Neuronal stem cell (in vitro differentiated cells): ENCODE results near the gene CNTNAP2.

ENCODE experiments used
- DNase-seq: peaks from one replicate; pipeline ENCODE4 v3.0.0-alpha.2; 2013; ENCODE audit warnings: low spot score
- H2AFZ ChIP-seq: one replicate; pipeline ENCODE4 v1.6.1; 2013; ENCODE audit warnings: mild to moderate bottlenecking, low read length, inconsistent platforms
- H2AK5ac ChIP-seq: 2 replicates; pipeline ENCODE4 v1.6.1; 2013; ENCODE audit warnings: low read depth, mild to moderate bottlenecking, inconsistent platforms, low read length, moderate library complexity, mixed read lengths
- H2BK120ac ChIP-seq: 2 replicates; pipeline ENCODE4 v1.6.1; 2013; ENCODE audit warnings: low read depth, mild to moderate bottlenecking, inconsistent platforms, low read length, moderate library complexity, mixed read lengths
- H2BK12ac ChIP-seq: one replicate; pipeline ENCODE4 v1.6.1; 2013; ENCODE audit warnings: low read length, inconsistent platforms
- H2BK15ac ChIP-seq: 2 replicates; pipeline ENCODE4 v1.6.1; 2013; ENCODE audit warnings: mild to moderate bottlenecking, low read length, inconsistent platforms, mixed read lengths
- H2BK5ac ChIP-seq: one replicate; pipeline ENCODE4 v1.6.1; 2013; ENCODE audit warnings: inconsistent platforms, mild to moderate bottlenecking, low read length, moderate library complexity
- H3K14ac ChIP-seq: one replicate; pipeline ENCODE4 v1.6.1; 2013; ENCODE audit warnings: low read length, inconsistent platforms
- H3K18ac ChIP-seq: 2 replicates; pipeline ENCODE4 v1.6.1; 2013; ENCODE audit warnings: low read length, inconsistent platforms
- H3K23ac ChIP-seq: 2 replicates; pipeline ENCODE4 v1.6.1; 2013; ENCODE audit warnings: low read depth, mild to moderate bottlenecking, mixed read lengths, low read length, inconsistent platforms; ENCODE audit not compliant: poor library complexity
- H3K27ac ChIP-seq: replicated peaks from 3 replicates; pipeline ENCODE4 v1.5.1; 2013; ENCODE audit warnings: low read length, inconsistent platforms
- H3K27me3 ChIP-seq, 3 experiments: 2 replicates each; pipeline ENCODE4 v1.6.1; 2013; ENCODE audit warnings: low read length in 3 of 3, mild to moderate bottlenecking in 2 of 3, inconsistent platforms in 1 of 3, low read depth in 1 of 3, mixed read lengths in 1 of 3, moderate library complexity in 1 of 3; ENCODE audit not compliant: control insufficient read depth in 3 of 3, insufficient read depth in 3 of 3
- H3K36me3 ChIP-seq, 2 donors: replicated peaks in 1 of 2; 2 replicates each; pipeline ENCODE4 v1.6.1; 2013; ENCODE audit warnings: low read length in 2 of 2; ENCODE audit not compliant: control insufficient read depth in 2 of 2, insufficient read depth in 2 of 2
- H3K4ac ChIP-seq: 2 replicates; pipeline ENCODE4 v1.6.1; 2013; ENCODE audit warnings: inconsistent platforms, mild to moderate bottlenecking, low read length, moderate library complexity
- H3K4me1 ChIP-seq, 2 donors: 1 replicate in 1 of 2; 2 replicates in 1 of 2; pipeline ENCODE4 v1.6.1; 2013; ENCODE audit warnings: low read length in 2 of 2, low read depth in 1 of 2; ENCODE audit not compliant: control insufficient read depth in 2 of 2, insufficient read depth in 1 of 2
- H3K4me2 ChIP-seq: one replicate; pipeline ENCODE4 v1.6.1; 2013; ENCODE audit warnings: mild to moderate bottlenecking, low read length, inconsistent platforms; ENCODE audit not compliant: insufficient read depth, poor library complexity, severe bottlenecking
- H3K4me3 ChIP-seq, 2 donors: 2 replicates each; pipeline ENCODE4 v1.5.1; 2013; ENCODE audit warnings: low read length in 2 of 2, mild to moderate bottlenecking in 2 of 2, inconsistent platforms in 1 of 2, moderate library complexity in 1 of 2
- H3K79me1 ChIP-seq: one replicate; pipeline ENCODE4 v1.6.1; 2013; ENCODE audit warnings: low read depth, mild to moderate bottlenecking, inconsistent platforms, low read length, moderate library complexity
- H3K9ac ChIP-seq: one replicate; pipeline ENCODE4 v1.6.1; 2013; ENCODE audit warnings: mild to moderate bottlenecking, low read depth, low read length, inconsistent platforms; ENCODE audit not compliant: poor library complexity
- H3K9me3 ChIP-seq, 2 donors: replicated peaks in 1 of 2; 2 replicates each; pipeline versions ENCODE3 to v1.6.1; 2013; ENCODE audit warnings: low read length in 2 of 2, mild to moderate bottlenecking in 2 of 2, inconsistent platforms in 1 of 2, low read depth in 1 of 2, mixed read lengths in 1 of 2, moderate library complexity in 1 of 2; ENCODE audit not compliant: control insufficient read depth in 2 of 2, insufficient read depth in 1 of 2
- H4K8ac ChIP-seq: one replicate; pipeline ENCODE4 v1.6.1; 2013; ENCODE audit warnings: low read depth, mild to moderate bottlenecking, inconsistent platforms, low read length, moderate library complexity
- H4K91ac ChIP-seq: one replicate; pipeline ENCODE4 v1.6.1; 2013; ENCODE audit warnings: low read length, low read depth, mild to moderate bottlenecking, inconsistent platforms; ENCODE audit not compliant: poor library complexity
- WGBS, 2 donors: extraction: QIAGEN DNeasy Blood & Tissue Kit; methylation state at CpG; one replicate each; pipeline ENCODE4 v1.1.7; 2013; ENCODE audit warnings: missing lambda C conversion rate in 2 of 2, mixed read lengths in 1 of 2; ENCODE audit not compliant: insufficient read length in 2 of 2, insufficient replicate concordance in 1 of 2; ENCODE audit errors: extremely low coverage in 2 of 2; 5-methylcytosine and 5-hydroxymethylcytosine counted together

The CNTNAP2 gene

DNA sequence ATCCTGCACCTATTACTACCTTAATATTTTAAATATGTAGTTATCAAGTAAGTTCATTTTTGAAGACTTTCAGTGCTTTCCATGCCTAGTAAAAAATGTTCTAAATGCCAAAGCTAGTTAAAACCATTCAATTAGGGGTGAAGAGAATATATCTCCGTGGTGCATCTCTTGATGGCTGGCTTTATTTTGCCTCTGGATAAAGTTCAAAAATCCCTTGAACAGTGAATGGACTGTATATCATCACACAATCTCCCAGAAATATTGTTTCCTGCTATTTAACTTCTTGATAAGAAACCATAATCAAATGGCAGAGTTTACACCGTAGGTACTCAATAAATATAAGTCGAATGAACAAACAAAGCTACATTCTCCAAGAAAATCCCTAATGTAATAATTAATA, 1360.9 kb downstream of the CNTNAP2 start:
- Histone ChIP-seq H3K18ac (no peak overlapping the region), H2BK12ac (no peak overlapping the region), H3K4me1 (no peaks in the 10 kb centered on the region), H2BK15ac (no peak overlapping the region), H2BK5ac (no peak overlapping the region), H3K4me3 (no peak overlapping the region), H3K27me3 (no peaks in the 10 kb centered on the region), H3K9ac (no peak overlapping the region), H3K36me3 (no peaks in the 10 kb centered on the region), H3K79me1 (no peaks in the 10 kb centered on the region), H2AFZ (no peak overlapping the region), H3K23ac (no peak overlapping the region), H3K4ac (no peak overlapping the region), H3K9me3 (no peaks in the 10 kb centered on the region), H3K14ac (no peak overlapping the region), H2AK5ac (no peak overlapping the region), H4K8ac (no peak overlapping the region), H4K91ac (no peak overlapping the region), H3K4me2 (no peak overlapping the region), H3K27ac (no peak overlapping the region), H2BK120ac (no peak overlapping the region)
- whole genome bisulfite sequencing, 2 donors: no CpG with 5 or more reads among the region's 3 CpGs
- DNase-seq: no peak

DNA sequence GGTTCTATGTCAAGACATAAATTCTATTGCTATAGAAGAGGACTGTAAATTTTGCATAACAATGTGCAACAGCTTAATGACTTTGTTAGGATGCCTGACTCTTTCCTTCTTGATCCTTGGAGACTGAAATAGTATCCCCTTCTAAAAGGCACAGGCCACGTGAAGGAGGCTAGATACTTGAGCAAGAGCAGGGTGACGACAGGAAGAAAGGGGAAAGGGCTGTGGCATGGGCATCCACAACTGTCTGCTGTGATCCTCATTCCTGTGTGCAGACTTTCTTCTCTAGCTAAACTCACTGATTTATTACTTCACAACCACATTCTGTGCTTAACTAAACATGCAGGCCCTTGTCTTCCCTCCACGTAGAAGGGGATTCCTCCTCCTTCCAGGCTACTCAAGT, 1362.2 kb downstream of the CNTNAP2 start:
- H2BK120ac ChIP-seq: no peak overlapping the region
- WGBS, 2 donors: no CpG with 5 or more reads among the region's 3 CpGs
- H3K27ac ChIP-seq: no peak overlapping the region
- no peak overlapping the region for H2BK12ac ChIP-seq
- no peaks in the 10 kb centered on the region for H3K79me1 ChIP-seq
- no peaks in the 10 kb centered on the region for H3K4me1 ChIP-seq
- H3K23ac ChIP-seq: no peak overlapping the region
- H2AFZ ChIP-seq: no peak overlapping the region
- H3K4ac ChIP-seq: no peak overlapping the region
- H3K4me3 ChIP-seq: no peak overlapping the region
- no peak overlapping the region for H2BK5ac ChIP-seq
- no peak overlapping the region for H3K18ac ChIP-seq
- DNase-seq: no peak
- no peaks in the 10 kb centered on the region for H3K9me3 ChIP-seq
- H3K36me3 ChIP-seq: no peaks in the 10 kb centered on the region
- no peak overlapping the region for H3K14ac ChIP-seq
- H2BK15ac ChIP-seq: no peak overlapping the region
- H2AK5ac ChIP-seq: no peak overlapping the region
- H3K27me3 ChIP-seq: no peaks in the 10 kb centered on the region
- no peak overlapping the region for H4K91ac ChIP-seq
- H4K8ac ChIP-seq: no peak overlapping the region
- H3K4me2 ChIP-seq: no peak overlapping the region
- H3K9ac ChIP-seq: no peak overlapping the region

DNA sequence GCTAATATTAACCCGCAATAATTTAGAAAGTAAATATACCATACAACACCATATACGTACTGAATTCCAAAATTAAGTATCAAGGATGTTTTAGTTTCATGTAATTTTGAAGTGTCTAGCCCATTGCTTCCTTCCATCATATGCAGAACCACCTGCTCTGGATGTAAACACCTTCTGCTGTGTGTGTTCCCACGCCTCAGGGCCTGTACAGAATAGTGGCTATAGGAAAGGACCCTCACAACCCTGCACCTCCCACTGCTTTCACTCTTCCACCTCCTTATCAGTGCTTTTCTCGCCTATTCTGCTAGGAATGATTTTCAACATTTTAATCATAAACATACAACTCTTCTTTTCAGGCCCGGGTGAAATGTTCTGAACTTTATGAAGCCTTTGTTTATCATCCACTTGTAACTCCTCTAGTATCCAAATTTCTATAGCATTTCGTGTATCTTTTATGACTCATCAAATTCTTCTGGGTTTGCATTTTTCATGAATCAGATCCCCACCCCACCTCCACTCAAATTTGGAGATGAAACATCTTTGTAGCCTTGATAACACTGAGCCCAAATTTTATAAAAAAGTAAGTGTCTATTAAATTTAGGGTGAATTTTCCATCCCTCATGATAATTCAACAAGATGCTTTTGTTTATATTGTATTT, 1367.2 kb downstream of the CNTNAP2 start:
- H3K9me3 ChIP-seq: no peaks in the 10 kb centered on the region
- no peak overlapping the region for H3K4me3 ChIP-seq
- no peak overlapping the region for H2BK15ac ChIP-seq
- no peak overlapping the region for H3K4ac ChIP-seq
- H3K4me1 ChIP-seq: no peaks in the 10 kb centered on the region
- H3K4me2 ChIP-seq: no peak overlapping the region
- H3K27me3 ChIP-seq: no peaks in the 10 kb centered on the region
- H3K79me1 ChIP-seq: no peaks in the 10 kb centered on the region
- no peaks in the 10 kb centered on the region for H3K36me3 ChIP-seq
- no peak overlapping the region for H3K23ac ChIP-seq
- H3K18ac ChIP-seq: no peak overlapping the region
- H3K27ac ChIP-seq: no peak overlapping the region
- WGBS, 2 donors: no CpG with 5 or more reads among the region's 6 CpGs
- H3K14ac ChIP-seq: no peak overlapping the region
- no peak overlapping the region for H4K8ac ChIP-seq
- no peak overlapping the region for H2BK12ac ChIP-seq
- H2AK5ac ChIP-seq: no peak overlapping the region
- DNase-seq: no peak
- no peak overlapping the region for H2AFZ ChIP-seq
- no peak overlapping the region for H4K91ac ChIP-seq
- H3K9ac ChIP-seq: no peak overlapping the region
- H2BK120ac ChIP-seq: no peak overlapping the region
- no peak overlapping the region for H2BK5ac ChIP-seq

DNA sequence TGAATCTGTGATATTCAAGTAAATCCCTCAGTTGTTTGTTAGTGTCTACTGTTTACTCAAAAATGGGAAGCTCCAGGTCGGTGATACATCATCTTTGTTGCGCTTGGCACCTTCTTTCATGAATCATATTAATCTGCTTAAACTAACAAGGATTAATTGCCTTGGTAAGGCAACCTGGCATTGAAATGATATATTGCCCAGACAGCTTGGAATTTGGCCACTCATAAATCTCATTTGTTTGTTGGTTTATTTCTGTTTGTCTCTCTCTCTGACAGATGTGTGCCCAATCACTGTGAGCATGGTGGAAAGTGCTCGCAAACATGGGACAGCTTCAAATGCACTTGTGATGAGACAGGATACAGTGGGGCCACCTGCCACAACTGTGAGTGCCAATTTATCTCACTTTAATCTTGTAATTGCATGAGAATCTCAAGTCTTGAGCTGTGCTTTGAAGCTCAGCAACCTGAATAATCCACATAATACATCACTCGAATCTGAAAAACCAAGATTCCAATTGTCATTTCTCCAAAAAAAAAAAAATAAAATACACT, 1369.1 kb downstream of the CNTNAP2 start:
- no peak overlapping the region for H3K4me3 ChIP-seq
- no peaks in the 10 kb centered on the region for H3K27me3 ChIP-seq
- no peak overlapping the region for H4K8ac ChIP-seq
- no peak overlapping the region for H2AK5ac ChIP-seq
- H3K23ac ChIP-seq: no peak overlapping the region
- no peak overlapping the region for H2BK5ac ChIP-seq
- H3K36me3 ChIP-seq: no peaks in the 10 kb centered on the region
- no CpG with 5 or more reads among the region's 4 CpGs for WGBS, 2 donors
- H3K4ac ChIP-seq: no peak overlapping the region
- no peaks in the 10 kb centered on the region for H3K9me3 ChIP-seq
- H2AFZ ChIP-seq: no peak overlapping the region
- no peak overlapping the region for H3K9ac ChIP-seq
- H3K4me1 ChIP-seq: no peaks in the 10 kb centered on the region
- no peak overlapping the region for H3K27ac ChIP-seq
- no peak overlapping the region for H2BK15ac ChIP-seq
- no peak overlapping the region for H3K4me2 ChIP-seq
- H2BK12ac ChIP-seq: no peak overlapping the region
- no peak overlapping the region for H2BK120ac ChIP-seq
- no peak for DNase-seq
- H3K18ac ChIP-seq: no peak overlapping the region
- H4K91ac ChIP-seq: no peak overlapping the region
- H3K79me1 ChIP-seq: no peaks in the 10 kb centered on the region
- no peak overlapping the region for H3K14ac ChIP-seq
